A172 (cell line): Measurements from ENCODE around the gene WEE1. TPM values are rescaled to one million over a fixed set of nuclear protein-coding genes. Genes with fewer than 3 reads are reported as not detected.
A peak's percentile ranks its signal among the peaks of the same experiment; 100 is the strongest.

ENCODE experiments used
- DNase-seq: peaks from one replicate; pipeline ENCODE4 v3.0.0-alpha.2; 2015; ENCODE audit warnings: low spot score
- total RNA-seq: library from RNA; depleted of rRNA; stranded (reverse); fragments of >200 nt; shearing (Covaris generic); gene quantifications from 2 replicates; pipeline ENCODE4 v1.2.3, GENCODE V29; 2014

WEE1 gene
- total RNA-seq, 1 experiment from 2014 or later: 77.8 TPM

DNA sequence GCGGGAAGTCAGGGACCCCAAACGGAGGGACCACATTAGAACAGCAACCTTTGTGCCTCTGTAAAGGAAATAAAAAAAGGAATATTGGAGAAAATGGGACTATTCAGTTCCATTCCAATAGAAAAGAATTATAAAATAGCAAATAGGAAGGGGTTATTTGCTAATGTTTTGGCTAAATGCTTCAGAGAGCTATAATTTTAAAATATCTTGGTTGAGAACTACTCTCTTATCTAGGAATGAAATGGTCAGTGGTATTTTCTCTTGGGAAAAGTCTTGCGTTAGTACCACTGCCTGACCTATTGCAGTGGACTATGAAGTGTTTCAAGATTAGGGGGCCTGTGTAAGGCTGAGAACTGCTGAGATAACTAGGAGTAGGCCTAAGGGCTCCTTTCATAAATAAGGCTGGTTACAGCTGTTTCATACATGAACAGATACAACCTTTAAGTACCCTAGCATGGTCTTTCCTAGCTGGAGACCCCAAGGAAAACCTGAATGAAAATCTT, 6.9 kb upstream of the WEE1 start:
- DNase-seq: peak; percentile 45

GRCh38 chr11:9567401-9567800, 6.1 kb upstream of the WEE1 start:
- no peak for DNase-seq

- DNase-seq: no peak
Observed at GRCh38 chr11:9568161-9568853, 5.2 kb upstream of the WEE1 start.

- peak; percentile 73 for DNase-seq
Observed at GRCh38 chr11:9568854-9569587, 4.4 kb upstream of the WEE1 start.

- DNase-seq: no peak
Observed at GRCh38 chr11:9569588-9570164, 3.8 kb upstream of the WEE1 start.

DNA sequence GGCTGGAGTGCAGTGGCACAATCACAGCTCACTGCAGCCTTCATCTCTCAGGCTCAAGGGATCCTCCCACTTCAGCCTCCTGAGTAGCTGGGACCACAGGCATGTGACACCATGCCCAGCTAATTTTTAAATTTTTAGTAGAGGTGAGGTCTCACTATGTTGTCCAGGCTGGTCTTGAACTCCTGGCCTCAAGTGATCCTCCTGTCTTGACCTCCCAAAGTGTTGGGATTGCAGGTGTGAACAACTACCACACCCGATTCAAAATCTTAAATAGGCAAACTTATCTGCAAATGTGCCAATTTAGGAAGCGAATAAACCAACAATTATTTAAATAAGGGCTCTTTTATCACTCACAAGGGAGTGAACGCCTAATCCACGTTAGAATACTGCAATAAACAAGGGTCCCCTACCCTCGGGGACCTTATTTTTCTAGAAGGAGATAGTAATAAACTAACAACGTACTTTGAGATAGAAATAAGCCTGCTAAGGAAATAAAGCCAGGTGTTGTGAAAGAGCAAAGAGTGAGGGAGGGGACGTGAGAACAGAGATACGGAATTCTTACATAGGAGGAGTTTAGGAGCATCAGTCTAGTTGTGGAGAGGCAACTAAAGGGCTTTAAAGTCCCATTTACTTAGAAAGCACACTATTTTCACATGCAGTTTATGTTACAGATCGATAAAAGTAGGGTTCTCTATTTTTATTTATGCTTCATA, 3.0 kb upstream of the WEE1 start:
- DNase-seq: no peak

- no peak for DNase-seq
Observed at GRCh38 chr11:9571071-9571762, 2.3 kb upstream of the WEE1 start.

DNA sequence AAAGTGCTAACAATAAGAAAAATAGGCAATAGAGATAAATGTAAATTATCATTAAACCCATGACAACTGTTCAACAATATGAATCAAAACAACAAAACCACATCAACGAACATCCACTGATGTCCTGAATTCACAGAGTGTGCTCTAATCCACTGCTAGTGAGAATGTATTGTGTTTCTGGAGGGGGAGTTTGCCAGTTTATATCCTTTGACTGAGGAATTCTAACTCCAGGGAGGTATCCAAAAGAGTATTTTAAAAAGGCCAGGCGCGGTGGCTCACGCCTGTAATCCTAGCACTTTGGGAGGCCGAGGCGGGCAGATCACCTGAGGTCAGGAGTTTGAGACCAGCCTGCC, 1.7 kb upstream of the WEE1 start:
- DNase-seq: no peak

- no peak for DNase-seq
Observed at GRCh38 chr11:9573775-9574621, 528 bp downstream of the WEE1 start.

- DNase-seq: no peak
Observed at GRCh38 chr11:9574622-9575259, 1.3 kb downstream of the WEE1 start.

DNA sequence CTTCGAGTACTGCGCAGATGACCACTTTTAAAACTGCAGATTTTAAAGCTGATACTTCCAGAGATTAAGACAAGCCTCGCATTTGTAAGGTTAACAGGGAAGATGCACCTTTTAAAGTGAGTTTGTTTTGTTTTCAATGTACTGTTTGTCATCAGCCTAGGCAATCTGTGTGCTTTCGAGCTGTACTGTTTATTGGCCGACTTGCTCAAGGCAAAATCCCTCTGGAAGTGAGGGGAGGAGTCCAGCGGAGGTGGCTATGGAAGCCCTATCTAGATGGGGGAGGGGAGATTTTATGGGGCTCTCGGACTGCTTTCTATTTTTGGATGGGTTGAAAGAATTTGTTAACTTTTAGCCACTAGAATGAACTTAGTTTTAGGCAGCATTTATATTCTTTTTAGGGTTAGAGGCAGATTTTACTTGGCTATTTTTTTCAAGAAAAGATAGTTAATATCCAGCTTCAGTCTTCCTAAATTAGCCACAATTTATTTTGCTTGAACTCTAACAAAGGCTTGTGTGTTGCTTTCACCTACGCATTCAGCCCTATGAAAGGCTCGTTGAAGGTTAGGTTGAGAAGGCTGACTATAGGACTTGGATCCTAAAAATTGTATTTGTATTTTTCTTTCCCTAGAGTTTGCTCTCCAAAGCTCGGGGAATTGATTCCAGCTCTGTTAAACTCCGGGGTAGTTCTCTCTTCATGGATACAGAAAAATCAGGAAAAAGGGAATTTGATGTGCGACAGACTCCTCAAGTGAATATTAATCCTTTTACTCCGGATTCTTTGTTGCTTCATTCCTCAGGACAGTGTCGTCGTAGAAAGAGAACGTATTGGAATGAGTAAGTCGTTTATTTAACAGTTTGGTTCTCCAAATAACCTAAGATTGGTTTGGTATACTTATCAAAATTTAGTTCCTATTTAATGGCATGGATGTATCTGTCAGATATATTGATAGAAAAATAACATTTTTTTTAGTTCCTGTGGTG, 2.1 kb downstream of the WEE1 start:
- peak; percentile 90 for DNase-seq

DNA sequence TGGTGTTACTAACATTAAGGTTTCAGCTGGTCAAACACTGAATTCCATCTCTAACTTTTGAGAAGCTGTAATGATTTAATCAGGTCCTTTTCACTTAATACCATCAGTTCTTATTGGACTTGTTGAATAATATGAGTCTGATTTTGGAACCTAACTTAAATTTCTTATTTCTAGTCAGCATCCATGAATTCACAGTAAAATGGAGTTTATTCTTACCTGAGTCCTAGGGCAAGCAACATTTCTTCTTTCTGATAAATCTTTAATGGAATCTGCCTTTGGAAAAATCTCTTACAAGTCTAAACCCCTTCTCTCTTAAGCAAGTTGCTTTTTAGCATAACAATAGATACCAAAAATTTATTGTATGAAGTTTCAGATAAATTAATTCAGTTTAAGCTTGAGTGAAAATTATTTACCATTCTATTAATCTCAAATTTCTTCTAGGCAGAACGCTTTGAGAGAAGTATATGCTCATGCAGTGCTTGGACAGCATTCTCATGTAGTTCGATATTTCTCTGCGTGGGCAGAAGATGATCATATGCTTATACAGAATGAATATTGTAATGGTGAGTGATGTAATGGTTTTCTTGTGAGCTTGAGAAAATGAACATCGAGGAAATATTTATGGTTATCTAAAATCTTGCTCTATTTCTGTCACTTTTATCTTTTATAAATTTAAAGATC, 3.4 kb downstream of the WEE1 start:
- no peak for DNase-seq

GRCh38 chr11:9577556-9577955, 4.1 kb downstream of the WEE1 start:
- DNase-seq: peak; percentile 46

- DNase-seq: no peak
Observed at GRCh38 chr11:9580894-9581293, 7.4 kb downstream of the WEE1 start.

- DNase-seq: no peak
Observed at GRCh38 chr11:9581556-9582161, 8.2 kb downstream of the WEE1 start.

DNA sequence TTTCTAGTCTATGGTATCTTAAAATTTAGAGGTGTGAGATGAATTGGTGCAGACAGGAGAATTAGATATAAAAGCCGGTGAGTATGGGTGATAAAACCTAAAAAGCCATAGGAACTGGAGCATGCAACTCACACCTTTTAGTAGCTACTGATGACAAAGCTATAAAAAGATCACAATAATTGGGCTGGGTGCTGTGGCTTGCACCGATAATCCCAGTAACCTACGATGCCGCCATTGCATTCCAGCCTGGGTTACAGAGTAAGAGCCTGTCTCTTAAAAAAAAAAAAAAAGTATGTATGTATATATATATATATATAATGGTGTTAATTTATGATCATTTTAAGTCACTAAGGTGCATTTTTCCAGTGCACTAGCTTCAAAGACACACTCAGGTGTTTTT, 17.2 kb downstream of the WEE1 start:
- no peak for DNase-seq

GRCh38 chr11:9594267-9595046, 21.0 kb downstream of the WEE1 start:
- no peak for DNase-seq
